IPS-15b (cell line): ENCODE data around the gene C15orf61.

Experiments
- H3K27me3 ChIP-seq: one replicate; pipeline ENCODE4 v1.6.1; 2013; ENCODE audit warnings: low read length; ENCODE audit not compliant: control insufficient read depth, insufficient read depth
- H3K36me3 ChIP-seq: one replicate; pipeline ENCODE4 v1.6.1; 2013; ENCODE audit warnings: low read length; ENCODE audit not compliant: control insufficient read depth, insufficient read depth
- H3K4me1 ChIP-seq: one replicate; pipeline ENCODE4 v1.6.1; 2013; ENCODE audit warnings: mild to moderate bottlenecking, low read length; ENCODE audit not compliant: control insufficient read depth, insufficient read depth
- H3K4me3 ChIP-seq: one replicate; pipeline ENCODE4 v1.5.1; 2013; ENCODE audit warnings: low read depth, low read length
- H3K9ac ChIP-seq: one replicate; pipeline ENCODE4 v1.6.1; 2013; ENCODE audit warnings: low read depth, mild to moderate bottlenecking, low read length
- H3K9me3 ChIP-seq: one replicate; pipeline ENCODE4 v1.6.1; 2013; ENCODE audit warnings: mild to moderate bottlenecking, low read length; ENCODE audit not compliant: control insufficient read depth, insufficient read depth

The C15orf61 gene

DNA sequence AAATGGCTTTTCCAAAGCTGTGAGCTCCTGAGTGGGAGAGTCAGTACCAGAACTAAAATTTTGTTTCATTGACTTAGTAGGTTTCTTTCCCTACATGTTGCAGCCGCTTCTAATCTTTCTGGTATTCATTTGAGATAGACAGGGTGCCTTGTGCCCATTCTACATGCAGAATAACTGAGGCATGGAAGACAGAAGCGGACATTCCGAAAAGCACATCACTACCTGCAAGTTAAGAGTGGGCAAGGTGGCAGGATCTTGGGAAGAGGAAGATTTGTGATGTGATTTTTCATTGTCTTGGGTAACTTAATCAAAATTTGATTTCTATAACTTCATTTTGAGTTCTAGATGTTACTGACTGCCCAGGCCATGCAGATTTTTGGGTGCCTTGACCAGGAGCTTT is 23.5 kb downstream of the C15orf61 start:
- H3K36me3 ChIP-seq = no peaks in the 10 kb centered on the region

DNA sequence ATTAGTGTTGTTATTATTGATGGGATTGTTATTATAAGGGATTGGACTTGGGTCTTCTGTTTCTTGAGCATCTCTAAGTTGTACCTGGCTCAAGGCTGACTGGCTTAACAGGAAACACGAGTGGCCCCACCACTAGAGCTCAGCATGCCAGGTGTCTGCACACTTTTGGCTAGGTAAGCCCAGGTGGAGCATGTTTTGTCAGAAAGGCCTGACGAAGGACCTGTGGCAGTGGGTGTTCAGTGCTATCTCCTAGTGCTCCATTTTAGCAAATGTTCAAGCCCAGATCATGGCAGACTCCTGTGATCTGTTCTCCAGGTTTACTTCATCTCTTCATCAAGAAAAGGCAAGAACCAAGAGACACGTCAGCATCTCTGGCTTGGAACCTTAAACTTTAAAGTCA is 24.9 kb downstream of the C15orf61 start:
- no peak overlapping the region for H3K4me3 ChIP-seq
- H3K9me3 ChIP-seq = no peaks in the 10 kb centered on the region
- no peaks in the 10 kb centered on the region for H3K36me3 ChIP-seq
- no peaks in the 10 kb centered on the region for H3K27me3 ChIP-seq
- H3K4me1 ChIP-seq = peaks cover 19% of the 10 kb centered on the region
- H3K9ac ChIP-seq = no peak overlapping the region

More for the DNA sequence above, 23.5 kb downstream of the C15orf61 start:
- Histone ChIP-seq H3K9me3 (no peaks in the 10 kb centered on the region), H3K4me1 (peaks cover 15% of the 10 kb centered on the region), H3K4me3 (no peak overlapping the region), H3K27me3 (no peaks in the 10 kb centered on the region), H3K9ac (no peak overlapping the region)

DNA sequence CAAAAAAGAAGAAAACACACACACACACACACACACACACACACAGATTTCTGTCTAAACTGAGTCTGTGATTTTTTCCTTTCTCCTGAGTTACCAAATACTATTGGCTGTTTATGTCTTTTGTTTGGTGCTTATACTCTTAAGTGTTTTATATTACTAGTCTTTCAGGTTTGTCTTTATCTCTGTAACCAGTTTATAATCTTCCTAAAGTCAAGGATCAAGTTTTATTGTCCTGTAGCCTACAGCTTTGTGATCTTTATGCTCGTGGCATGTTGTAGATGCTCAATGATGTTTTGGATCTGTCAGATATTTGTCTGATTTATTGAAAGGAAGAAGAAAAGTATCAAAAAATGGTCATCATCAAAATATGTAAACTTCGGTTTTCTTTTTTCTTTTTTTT is 26.1 kb downstream of the C15orf61 start:
- no peaks in the 10 kb centered on the region for H3K27me3 ChIP-seq
- no peaks in the 10 kb centered on the region for H3K36me3 ChIP-seq
- no peak overlapping the region for H3K9ac ChIP-seq
- H3K4me1 ChIP-seq = peaks cover 19% of the 10 kb centered on the region
- no peak overlapping the region for H3K4me3 ChIP-seq
- H3K9me3 ChIP-seq = no peaks in the 10 kb centered on the region

DNA sequence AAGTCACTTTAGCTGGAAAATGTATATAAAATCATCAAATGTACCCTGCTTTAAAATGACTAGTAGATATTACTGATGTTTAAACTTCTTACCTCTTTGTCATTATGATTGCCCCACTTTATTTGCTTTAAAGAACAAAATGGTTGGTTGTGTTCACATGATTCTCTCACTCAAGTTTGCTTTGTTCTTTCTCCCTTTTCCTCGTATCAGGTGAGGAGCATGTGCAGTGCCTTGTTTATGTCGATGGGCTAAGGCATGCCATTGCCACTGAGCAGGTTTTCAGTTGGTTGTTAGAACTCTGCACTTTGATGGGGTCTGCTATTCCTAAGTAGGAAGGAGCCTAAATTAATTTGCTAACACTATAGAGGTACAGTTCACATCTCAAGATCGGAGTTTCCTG is 26.9 kb downstream of the C15orf61 start:
- Histone ChIP-seq H3K36me3 (no peaks in the 10 kb centered on the region), H3K9me3 (no peaks in the 10 kb centered on the region), H3K4me1 (peaks cover 19% of the 10 kb centered on the region), H3K27me3 (no peaks in the 10 kb centered on the region), H3K9ac (no peak overlapping the region), H3K4me3 (no peak overlapping the region)

DNA sequence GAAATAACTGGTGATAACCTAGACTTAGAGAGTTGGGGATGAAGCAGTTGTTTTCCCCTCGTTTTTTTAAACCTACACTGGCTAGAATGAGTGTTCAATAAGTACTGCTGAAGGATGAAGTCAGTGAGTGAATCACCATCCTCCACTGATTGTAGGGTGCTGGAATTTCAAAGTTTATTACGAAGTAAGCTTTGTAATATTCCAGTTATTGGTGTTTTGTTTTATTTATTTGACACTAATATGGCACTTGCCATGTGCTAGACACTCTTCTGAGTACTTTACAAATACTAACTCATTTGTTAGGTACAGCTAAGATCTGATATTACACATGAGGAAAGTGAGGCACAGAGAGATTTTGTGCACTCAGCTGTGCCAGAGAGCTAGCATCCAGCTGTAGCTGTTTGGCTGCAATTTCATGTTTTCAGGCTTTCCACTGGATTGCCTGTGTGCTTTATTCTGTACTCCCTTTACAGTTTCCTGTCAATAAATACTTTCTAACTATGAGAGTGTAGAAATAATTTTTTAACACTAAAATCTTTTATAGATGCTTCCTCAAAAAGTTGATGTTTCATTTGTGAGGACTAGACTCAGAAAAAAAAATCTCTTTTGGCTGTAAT is 27.4 kb downstream of the C15orf61 start:
- Histone ChIP-seq H3K4me3 (no peak overlapping the region), H3K36me3 (no peaks in the 10 kb centered on the region), H3K27me3 (no peaks in the 10 kb centered on the region), H3K4me1 (peaks cover 19% of the 10 kb centered on the region), H3K9ac (no peak overlapping the region), H3K9me3 (no peaks in the 10 kb centered on the region)

DNA sequence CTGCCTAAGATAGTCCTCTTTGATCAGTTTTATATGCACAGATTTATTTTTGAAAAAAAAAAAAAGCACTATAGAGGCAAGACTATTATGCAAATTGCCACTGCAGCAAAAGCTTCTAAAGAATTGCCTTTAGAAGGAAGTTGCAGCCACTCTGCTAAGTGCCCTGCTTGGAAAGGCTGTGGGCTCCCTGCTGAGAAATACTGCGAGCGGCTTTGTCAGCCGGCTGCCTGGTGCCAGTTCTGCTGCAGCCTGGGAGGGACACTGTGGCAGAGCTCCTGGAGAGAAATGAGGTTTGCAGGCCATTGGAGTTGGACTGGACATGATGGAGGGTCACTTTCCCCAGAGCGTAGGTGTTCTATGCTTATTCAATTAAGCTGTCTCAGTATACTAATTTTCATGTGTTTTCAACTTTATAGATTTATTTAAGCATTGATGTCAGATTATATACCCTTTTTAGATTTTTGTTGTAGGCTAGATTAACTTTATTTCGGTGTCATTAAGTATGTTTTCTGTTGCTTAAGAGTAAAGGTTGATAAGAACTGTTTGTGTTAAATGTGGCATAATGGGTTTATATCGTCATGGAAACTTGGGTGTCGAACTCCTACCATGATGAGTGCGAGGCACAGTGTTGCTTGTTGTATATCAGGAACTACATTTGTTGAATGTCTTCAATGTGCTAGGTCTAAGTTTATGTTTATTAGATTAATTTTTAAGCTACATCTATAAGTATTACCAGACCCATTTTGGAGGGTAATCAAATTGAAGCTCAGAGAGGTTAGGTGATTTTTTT is 28.1 kb downstream of the C15orf61 start:
- no peaks in the 10 kb centered on the region for H3K27me3 ChIP-seq
- H3K4me3 ChIP-seq = no peak overlapping the region
- H3K4me1 ChIP-seq = peaks cover 19% of the 10 kb centered on the region
- H3K9ac ChIP-seq = no peak overlapping the region
- no peaks in the 10 kb centered on the region for H3K9me3 ChIP-seq
- H3K36me3 ChIP-seq = no peaks in the 10 kb centered on the region

DNA sequence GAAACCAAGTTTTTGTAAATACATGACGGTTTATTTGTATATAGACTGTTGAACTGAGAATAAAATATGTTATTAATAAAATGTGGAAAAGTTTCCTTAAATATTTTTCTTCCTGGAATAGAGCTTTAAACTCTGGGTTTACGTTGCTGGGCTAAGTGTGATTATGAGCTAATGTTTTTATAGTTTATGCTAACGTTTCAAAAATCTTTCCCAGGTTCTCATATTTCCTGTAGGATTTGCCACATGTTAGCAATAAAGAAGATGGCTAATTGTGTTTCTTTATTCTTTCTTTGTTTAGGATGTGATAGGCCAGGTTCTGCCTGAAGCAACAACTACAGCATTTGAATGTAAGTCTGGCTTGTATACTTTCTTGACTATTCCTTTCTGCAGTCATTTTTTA is 28.8 kb downstream of the C15orf61 start:
- Histone ChIP-seq H3K36me3 (no peaks in the 10 kb centered on the region), H3K9me3 (no peaks in the 10 kb centered on the region), H3K4me1 (peaks cover 19% of the 10 kb centered on the region), H3K4me3 (no peak overlapping the region), H3K27me3 (no peaks in the 10 kb centered on the region), H3K9ac (no peak overlapping the region)

DNA sequence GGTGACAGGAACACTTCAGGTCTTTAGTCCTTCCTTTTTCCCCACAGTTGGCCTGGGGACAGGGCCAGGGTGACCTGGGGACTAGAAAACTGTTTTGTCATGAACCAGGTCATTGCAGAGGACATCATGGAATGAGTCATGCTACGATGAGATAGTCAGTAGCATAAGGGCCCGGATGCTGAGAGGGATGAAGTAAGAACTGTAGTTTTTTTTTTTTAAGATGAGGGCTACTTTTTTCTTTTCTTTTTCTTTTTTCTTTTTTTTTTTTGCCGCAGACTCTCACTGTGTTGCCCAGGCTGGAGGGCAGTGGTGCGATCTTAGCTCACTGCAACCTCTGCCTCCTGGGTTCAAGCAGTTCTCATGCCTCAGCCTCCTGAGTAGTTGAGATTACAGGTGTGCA is 29.6 kb downstream of the C15orf61 start:
- H3K4me3 ChIP-seq = no peak overlapping the region
- H3K36me3 ChIP-seq = no peaks in the 10 kb centered on the region
- H3K9me3 ChIP-seq = no peaks in the 10 kb centered on the region
- H3K9ac ChIP-seq = no peak overlapping the region
- H3K27me3 ChIP-seq = no peaks in the 10 kb centered on the region
- peaks cover 19% of the 10 kb centered on the region for H3K4me1 ChIP-seq

DNA sequence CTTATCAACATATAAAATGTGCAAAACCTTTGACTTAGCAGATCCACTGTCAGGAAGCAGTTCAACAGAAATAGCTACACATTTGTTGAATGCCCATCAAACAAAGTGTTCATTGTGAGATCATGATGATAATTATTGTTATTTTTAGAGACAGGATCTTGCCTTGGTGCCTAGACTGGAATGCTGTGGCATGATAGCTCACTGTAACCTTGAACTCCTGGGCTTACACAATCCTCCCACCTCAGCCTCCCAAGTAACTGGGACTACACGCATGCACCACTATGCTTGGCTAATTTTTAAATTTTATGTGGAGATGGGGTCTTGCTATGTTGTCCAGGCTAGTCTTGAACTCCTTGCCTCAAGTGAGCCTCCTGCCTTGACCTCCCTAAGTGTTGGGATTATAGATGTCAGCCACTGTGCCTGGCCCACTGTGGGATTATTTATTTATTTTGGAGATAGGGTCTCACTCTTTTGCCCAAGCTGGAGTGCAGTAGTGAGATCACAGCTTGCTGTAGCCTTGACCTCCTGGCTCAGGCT is 30.3 kb downstream of the C15orf61 start:
- no peaks in the 10 kb centered on the region for H3K36me3 ChIP-seq
- no peak overlapping the region for H3K9ac ChIP-seq
- H3K27me3 ChIP-seq = no peaks in the 10 kb centered on the region
- H3K4me1 ChIP-seq = peaks cover 19% of the 10 kb centered on the region
- no peaks in the 10 kb centered on the region for H3K9me3 ChIP-seq
- no peak overlapping the region for H3K4me3 ChIP-seq

DNA sequence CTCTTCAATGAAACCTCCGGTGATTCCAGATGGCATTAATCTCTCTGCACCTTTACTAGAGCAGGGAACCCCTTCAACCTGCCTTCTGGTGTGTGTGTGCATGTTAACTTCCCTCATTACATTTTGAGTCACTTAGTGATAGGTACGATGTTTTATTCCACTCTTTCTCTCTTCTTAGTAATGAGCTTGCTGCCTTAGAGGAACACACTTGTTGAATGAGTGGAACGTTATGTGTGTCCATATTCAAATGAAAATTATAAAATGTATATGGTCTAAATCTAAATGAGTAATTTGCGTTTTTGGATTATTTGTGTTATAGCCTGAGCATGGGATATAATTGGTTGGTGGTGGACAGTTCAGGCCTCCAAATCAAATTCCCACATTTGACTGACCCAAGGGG is 33.6 kb downstream of the C15orf61 start:
- Histone ChIP-seq H3K4me3 (no peak overlapping the region), H3K4me1 (peaks cover 8% of the 10 kb centered on the region), H3K9ac (no peak overlapping the region), H3K27me3 (no peaks in the 10 kb centered on the region), H3K9me3 (no peaks in the 10 kb centered on the region), H3K36me3 (no peaks in the 10 kb centered on the region)

DNA sequence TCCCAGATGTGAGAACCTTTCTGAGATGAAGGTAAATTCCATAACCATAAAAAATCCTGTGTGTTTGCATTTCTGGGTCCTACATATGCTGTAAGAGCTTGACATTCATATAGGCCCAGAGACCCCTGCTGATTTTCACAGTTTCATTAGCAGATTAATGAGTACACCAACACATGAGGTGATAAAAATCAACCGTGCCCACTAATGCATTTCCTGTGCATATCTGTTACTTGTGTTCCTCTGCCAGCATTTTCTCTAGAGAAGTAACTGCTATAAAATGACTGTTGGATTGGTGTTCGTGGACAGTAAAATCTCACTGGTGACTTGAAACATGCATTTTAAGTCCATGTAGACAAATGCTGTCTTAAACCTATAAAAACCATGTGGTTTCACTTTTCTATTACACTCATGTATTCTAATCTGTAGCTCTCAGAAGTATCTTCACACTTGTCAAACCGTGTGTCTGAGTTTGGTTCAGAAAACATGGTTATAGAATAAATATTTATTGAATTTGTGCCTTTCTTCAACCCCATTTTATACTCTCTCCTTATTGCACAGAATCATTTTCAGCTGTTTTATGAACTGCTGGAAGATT is 36.1 kb downstream of the C15orf61 start:
- Histone ChIP-seq H3K36me3 (no peaks in the 10 kb centered on the region), H3K9ac (no peak overlapping the region), H3K4me1 (peaks cover 6% of the 10 kb centered on the region), H3K9me3 (no peaks in the 10 kb centered on the region), H3K4me3 (no peak overlapping the region), H3K27me3 (no peaks in the 10 kb centered on the region)

DNA sequence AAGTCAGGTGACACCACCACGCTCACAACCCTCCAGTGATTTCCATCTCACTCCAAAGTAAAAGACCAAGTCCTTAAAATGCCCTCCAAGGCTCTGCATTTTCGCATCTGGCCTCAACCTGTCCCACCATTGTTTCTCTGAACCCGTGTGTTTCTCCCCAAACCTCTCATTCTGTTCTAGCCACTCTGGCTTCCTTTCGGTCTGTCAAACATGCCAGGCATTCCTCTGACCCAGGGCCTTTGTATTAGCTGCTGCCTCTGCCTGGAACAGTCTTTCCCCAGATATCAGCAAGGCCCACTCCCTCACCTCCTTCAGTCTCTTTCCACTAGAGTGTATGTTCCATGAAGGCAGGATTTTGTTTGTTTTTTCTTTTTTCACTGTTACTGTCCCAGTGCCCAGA is 37.6 kb downstream of the C15orf61 start:
- Histone ChIP-seq H3K4me1 (peaks cover 6% of the 10 kb centered on the region), H3K27me3 (no peaks in the 10 kb centered on the region)

More for the DNA sequence above, 37.6 kb downstream of the C15orf61 start:
- Histone ChIP-seq H3K36me3 (no peaks in the 10 kb centered on the region), H3K4me3 (no peak overlapping the region), H3K9me3 (no peaks in the 10 kb centered on the region), H3K9ac (no peak overlapping the region)
